Activated naive CD8-positive, alpha-beta T cell treated with anti-CD3 and anti-CD28 coated beads, Interleukin-2, amount 50 U/mL, for 24 hours (primary cell): ENCODE measurements around the gene JAK1.

ENCODE experiments used
- ATAC-seq: fragments of 150-1000 bp; cut with Tn5 transposase; one replicate; pipeline ENCODE4 v1.10.0; 2021
- DNase-seq: peaks from one replicate; pipeline ENCODE4 v3.0.0; 2021
- H3K27ac Mint-ChIP-seq: one replicate; pipeline ENCODE4 v1.8.0; 2021; ENCODE audit warnings: mild to moderate bottlenecking, mixed read lengths
- H3K27me3 Mint-ChIP-seq: one replicate; pipeline ENCODE4 v1.8.0; 2021; ENCODE audit warnings: mixed read lengths
- H3K36me3 Mint-ChIP-seq: one replicate; pipeline ENCODE4 v1.8.0; 2021; ENCODE audit warnings: low read depth, mixed read lengths
- H3K4me1 Mint-ChIP-seq: one replicate; pipeline ENCODE4 v1.8.0; 2021; ENCODE audit warnings: mixed read lengths
- H3K4me3 Mint-ChIP-seq: one replicate; pipeline ENCODE4 v1.8.0; 2021; ENCODE audit warnings: mild to moderate bottlenecking, moderate library complexity, mixed read lengths
- H3K9me3 Mint-ChIP-seq: one replicate; pipeline ENCODE4 v1.8.0; 2021; ENCODE audit warnings: mixed read lengths

The JAK1 gene

GRCh38 chr1:64911326-64911725 is 55.0 kb downstream of the JAK1 start:
- peaks cover 89% of the 10 kb centered on the region for H3K4me1 Mint-ChIP-seq
- no peaks in the 10 kb centered on the region for H3K36me3 Mint-ChIP-seq
- ATAC-seq = no peak

GRCh38 chr1:64909031-64909430 is 57.3 kb downstream of the JAK1 start:
- H3K9me3 Mint-ChIP-seq = no peaks in the 10 kb centered on the region
- peaks cover 88% of the 10 kb centered on the region for H3K4me1 Mint-ChIP-seq
- no peak for ATAC-seq
- no peaks in the 10 kb centered on the region for H3K27me3 Mint-ChIP-seq
- no peak overlapping the region for H3K4me3 Mint-ChIP-seq
- no peak for DNase-seq
- H3K36me3 Mint-ChIP-seq = no peaks in the 10 kb centered on the region
- no peak overlapping the region for H3K27ac Mint-ChIP-seq

More at GRCh38 chr1:64911326-64911725, 55.0 kb downstream of the JAK1 start:
- no peak for DNase-seq
- Mint-ChIP-seq H3K27ac (peak overlapping the region; percentile 17), H3K27me3 (no peaks in the 10 kb centered on the region), H3K4me3 (no peak overlapping the region), H3K9me3 (no peaks in the 10 kb centered on the region)

GRCh38 chr1:64908575-64908974 is 57.8 kb downstream of the JAK1 start:
- Mint-ChIP-seq H3K4me3 (no peak overlapping the region), H3K27me3 (no peaks in the 10 kb centered on the region), H3K9me3 (no peaks in the 10 kb centered on the region), H3K36me3 (no peaks in the 10 kb centered on the region), H3K4me1 (peaks cover 87% of the 10 kb centered on the region), H3K27ac (no peak overlapping the region)
- DNase-seq (no peak), ATAC-seq (no peak)

GRCh38 chr1:64906447-64906846 is 59.9 kb downstream of the JAK1 start:
- H3K27me3 Mint-ChIP-seq = no peaks in the 10 kb centered on the region
- no peaks in the 10 kb centered on the region for H3K9me3 Mint-ChIP-seq
- ATAC-seq = peak; percentile 82
- peaks cover 87% of the 10 kb centered on the region for H3K4me1 Mint-ChIP-seq
- H3K27ac Mint-ChIP-seq = peak overlapping the region; percentile 15
- H3K4me3 Mint-ChIP-seq = peak overlapping the region; percentile 4
- DNase-seq = no peak
- H3K36me3 Mint-ChIP-seq = no peaks in the 10 kb centered on the region

- H3K36me3 Mint-ChIP-seq = no peaks in the 10 kb centered on the region
- H3K4me3 Mint-ChIP-seq = no peak overlapping the region
- H3K4me1 Mint-ChIP-seq = peaks cover 88% of the 10 kb centered on the region
- DNase-seq = no peak
- H3K27me3 Mint-ChIP-seq = no peaks in the 10 kb centered on the region
- no peak for ATAC-seq
- H3K9me3 Mint-ChIP-seq = no peaks in the 10 kb centered on the region
- no peak overlapping the region for H3K27ac Mint-ChIP-seq
These were observed 62.8 kb downstream of the JAK1 start for GRCh38 chr1:64903593-64903992.

- Mint-ChIP-seq H3K36me3 (no peaks in the 10 kb centered on the region), H3K4me1 (peaks cover 88% of the 10 kb centered on the region), H3K27me3 (no peaks in the 10 kb centered on the region), H3K27ac (no peak overlapping the region), H3K4me3 (no peak overlapping the region), H3K9me3 (no peaks in the 10 kb centered on the region)
- DNase-seq = no peak
- ATAC-seq = no peak
These were observed 64.7 kb downstream of the JAK1 start for GRCh38 chr1:64901663-64902062.

- ATAC-seq (no peak), DNase-seq (no peak)
- H3K4me1 Mint-ChIP-seq = peaks cover 88% of the 10 kb centered on the region
- no peaks in the 10 kb centered on the region for H3K9me3 Mint-ChIP-seq
- no peak overlapping the region for H3K27ac Mint-ChIP-seq
- no peaks in the 10 kb centered on the region for H3K36me3 Mint-ChIP-seq
- no peaks in the 10 kb centered on the region for H3K27me3 Mint-ChIP-seq
- H3K4me3 Mint-ChIP-seq = no peak overlapping the region
These were observed 65.4 kb downstream of the JAK1 start for GRCh38 chr1:64900916-64901315.

- H3K27me3 Mint-ChIP-seq = no peaks in the 10 kb centered on the region
- no peaks in the 10 kb centered on the region for H3K36me3 Mint-ChIP-seq
- ATAC-seq (peak; percentile 77), DNase-seq (peak; percentile 37)
- peak overlapping the region; percentile 44 for H3K27ac Mint-ChIP-seq
- peaks cover 93% of the 10 kb centered on the region for H3K4me1 Mint-ChIP-seq
- no peaks in the 10 kb centered on the region for H3K9me3 Mint-ChIP-seq
- H3K4me3 Mint-ChIP-seq = no peak overlapping the region
These were observed 68.1 kb downstream of the JAK1 start for GRCh38 chr1:64898107-64898861.

GRCh38 chr1:64896551-64896950 is 69.8 kb downstream of the JAK1 start:
- Mint-ChIP-seq H3K4me1 (peaks cover 94% of the 10 kb centered on the region), H3K4me3 (no peak overlapping the region), H3K9me3 (no peaks in the 10 kb centered on the region), H3K27me3 (no peaks in the 10 kb centered on the region), H3K36me3 (no peaks in the 10 kb centered on the region), H3K27ac (peak overlapping the region; percentile 52)
- DNase-seq (no peak), ATAC-seq (no peak)

GRCh38 chr1:64895500-64895899 is 70.8 kb downstream of the JAK1 start:
- peaks cover 96% of the 10 kb centered on the region for H3K4me1 Mint-ChIP-seq

GRCh38 chr1:64894438-64895196 is 71.7 kb downstream of the JAK1 start:
- peaks cover 97% of the 10 kb centered on the region for H3K4me1 Mint-ChIP-seq
- H3K4me3 Mint-ChIP-seq = no peak overlapping the region
- H3K36me3 Mint-ChIP-seq = no peaks in the 10 kb centered on the region
- no peaks in the 10 kb centered on the region for H3K9me3 Mint-ChIP-seq
- DNase-seq (no peak), ATAC-seq (no peak)
- no peaks in the 10 kb centered on the region for H3K27me3 Mint-ChIP-seq
- H3K27ac Mint-ChIP-seq = no peak overlapping the region

More at GRCh38 chr1:64895500-64895899, 70.8 kb downstream of the JAK1 start:
- Mint-ChIP-seq H3K9me3 (no peaks in the 10 kb centered on the region), H3K27ac (no peak overlapping the region), H3K36me3 (no peaks in the 10 kb centered on the region), H3K27me3 (no peaks in the 10 kb centered on the region), H3K4me3 (no peak overlapping the region)
- DNase-seq (no peak), ATAC-seq (peak; percentile 57)

- Mint-ChIP-seq H3K4me1 (peaks cover 97% of the 10 kb centered on the region), H3K4me3 (no peak overlapping the region)
These were observed 72.4 kb downstream of the JAK1 start for GRCh38 chr1:64893921-64894320.

GRCh38 chr1:64892576-64893573 is 73.5 kb downstream of the JAK1 start:
- Mint-ChIP-seq H3K27me3 (no peaks in the 10 kb centered on the region), H3K36me3 (peaks cover 2% of the 10 kb centered on the region), H3K4me1 (peaks cover 96% of the 10 kb centered on the region), H3K27ac (no peak overlapping the region), H3K9me3 (no peaks in the 10 kb centered on the region), H3K4me3 (no peak overlapping the region)
- DNase-seq (no peak), ATAC-seq (no peak)

More at GRCh38 chr1:64893921-64894320, 72.4 kb downstream of the JAK1 start:
- H3K9me3 Mint-ChIP-seq = no peaks in the 10 kb centered on the region
- DNase-seq = no peak
- H3K36me3 Mint-ChIP-seq = no peaks in the 10 kb centered on the region
- H3K27ac Mint-ChIP-seq = no peak overlapping the region
- H3K27me3 Mint-ChIP-seq = no peaks in the 10 kb centered on the region
- no peak for ATAC-seq

- ATAC-seq (peak; percentile 79), DNase-seq (peak; percentile 20)
- Mint-ChIP-seq H3K27ac (peak overlapping the region; percentile 8), H3K4me3 (no peak overlapping the region), H3K9me3 (no peaks in the 10 kb centered on the region), H3K4me1 (peaks cover 95% of the 10 kb centered on the region), H3K27me3 (no peaks in the 10 kb centered on the region), H3K36me3 (peaks cover 2% of the 10 kb centered on the region)
These were observed 74.9 kb downstream of the JAK1 start for GRCh38 chr1:64891448-64891825.
